Measurements from ENCODE around the gene GPC6.

DNA sequence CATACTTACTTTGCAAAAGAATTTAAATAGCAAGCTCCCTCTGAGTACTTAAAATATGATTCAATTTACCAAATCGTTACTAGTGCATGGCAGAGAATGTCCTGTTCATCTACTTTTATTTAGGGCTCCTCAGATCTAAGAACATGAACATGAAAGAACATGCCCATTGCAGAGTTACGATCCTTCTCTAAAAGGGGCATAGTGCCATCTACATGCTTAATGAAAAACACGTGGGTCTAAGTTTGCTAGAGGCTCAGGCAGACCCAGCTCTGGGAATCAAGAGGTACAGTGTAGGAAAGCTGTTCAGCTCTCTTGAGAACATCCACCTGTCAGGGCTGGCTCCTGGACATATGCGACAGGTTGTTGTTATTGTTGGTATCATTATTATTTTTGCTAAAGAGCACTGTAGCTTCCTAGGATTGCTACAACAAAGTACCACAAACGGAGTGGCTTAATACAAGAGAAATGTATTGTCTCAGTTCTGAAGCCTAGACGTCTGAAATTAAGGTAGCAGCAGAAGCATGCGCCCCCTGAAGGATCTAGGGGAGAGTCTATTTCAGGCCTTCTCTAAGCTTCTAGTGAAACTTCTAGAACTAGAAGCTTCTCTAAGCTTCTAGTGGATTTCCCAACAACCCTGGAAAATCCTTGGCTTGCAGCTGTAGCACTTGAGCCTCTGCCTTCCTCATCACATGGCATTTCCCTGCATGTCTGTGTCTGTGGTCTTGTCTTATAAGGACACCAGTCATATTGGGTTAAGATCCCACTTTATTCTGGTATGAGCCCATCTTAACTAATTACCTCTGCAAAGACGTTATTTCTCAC is 1119.0 kb downstream of the GPC6 start:
- TF ChIP-seq CTCF (conservative IDR thresholded peaks at IDR 0.05) (peak; percentile 27), ZFX (IDR thresholded peaks at IDR 0.05) (no peak)
